RWPE2 (cell line): ENCODE measurements around the gene WDR27.

ENCODE experiments used
- ATAC-seq: fragments of 200-7000 bp; cut with Tn5 transposase; 3 replicates; pipeline ENCODE4 v1.9.1; 2021; ENCODE audit warnings: low read depth
- DNase-seq: peaks from one replicate; pipeline ENCODE4 v3.0.0-alpha.2; 2020; ENCODE audit warnings: low spot score
- H3K27ac ChIP-seq: fragments of 450-650 bp; 2 replicates; pipeline ENCODE4 v1.5.1; 2017; ENCODE audit warnings: mild to moderate bottlenecking; ENCODE audit not compliant: poor library complexity, severe bottlenecking
- H3K27me3 ChIP-seq: fragments of 250-450 bp; sonication (Bioruptor Pico); 2 replicates; pipeline ENCODE4 v1.5.1; 2021; ENCODE audit warnings: mild to moderate bottlenecking, moderate library complexity; ENCODE audit not compliant: insufficient read depth, poor library complexity, severe bottlenecking
- H3K36me3 ChIP-seq: fragments of 250-450 bp; sonication (Bioruptor Pico); 2 replicates; pipeline ENCODE4 v1.5.1; 2020; ENCODE audit warnings: low read depth, mild to moderate bottlenecking, moderate library complexity
- H3K4me1 ChIP-seq: fragments of 250-450 bp; sonication (Bioruptor Pico); 2 replicates; pipeline ENCODE4 v1.5.1; 2021; ENCODE audit warnings: mild to moderate bottlenecking, moderate library complexity; ENCODE audit not compliant: insufficient read depth, poor library complexity, severe bottlenecking
- H3K4me3 ChIP-seq: fragments of 250-450 bp; sonication (Bioruptor Pico); 2 replicates; pipeline ENCODE4 v1.5.1; 2021; ENCODE audit warnings: mild to moderate bottlenecking, moderate library complexity; ENCODE audit not compliant: severe bottlenecking
- H3K9me3 ChIP-seq: fragments of 250-450 bp; sonication (Bioruptor Pico); 2 replicates; pipeline ENCODE4 v1.5.1; 2021; ENCODE audit warnings: mild to moderate bottlenecking, moderate library complexity; ENCODE audit not compliant: severe bottlenecking
- CTCF ChIP-seq: fragments of 450-650 bp; IDR thresholded peaks from one replicate; pipeline ENCODE4 v1.5.1; 2017; ENCODE audit warnings: mild to moderate bottlenecking, moderate library complexity; ENCODE audit not compliant: poor library complexity, severe bottlenecking

WDR27 gene

DNA sequence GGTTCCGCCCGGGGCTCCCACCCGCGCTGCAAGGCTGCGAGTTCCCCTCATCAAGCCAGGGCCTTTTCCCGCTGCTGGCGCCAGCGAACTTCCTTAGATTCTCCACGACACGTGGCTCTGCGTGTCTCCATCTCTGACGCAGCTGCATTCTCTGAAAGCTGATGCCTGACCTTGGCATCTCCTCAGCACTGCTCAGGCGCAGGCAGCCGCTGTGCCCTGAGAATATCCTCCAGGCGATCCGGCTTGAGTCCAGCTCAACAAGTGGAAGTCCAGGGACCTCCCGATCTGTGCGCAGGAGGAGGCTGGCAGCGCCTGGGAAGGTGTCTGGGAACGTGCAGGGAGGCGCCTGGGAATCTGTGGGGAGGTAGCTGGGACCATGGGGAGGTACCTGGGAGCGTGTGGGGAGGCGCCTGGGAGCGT lies 277.0 kb downstream of the WDR27 start:
- no peak for ATAC-seq
- Histone ChIP-seq H3K9me3 (no peaks in the 10 kb centered on the region), H3K27ac (no peak overlapping the region), H3K4me1 (no peaks in the 10 kb centered on the region), H3K36me3 (no peaks in the 10 kb centered on the region), H3K4me3 (no peak overlapping the region), H3K27me3 (no peaks in the 10 kb centered on the region)
- TF ChIP-seq CTCF, result no peak
- no peak for DNase-seq

- H3K27ac ChIP-seq, result no peak overlapping the region
- no peaks in the 10 kb centered on the region for H3K27me3 ChIP-seq
- no peaks in the 10 kb centered on the region for H3K4me1 ChIP-seq
- DNase-seq, result no peak
- H3K36me3 ChIP-seq, result no peaks in the 10 kb centered on the region
- no peaks in the 10 kb centered on the region for H3K9me3 ChIP-seq
- no peak overlapping the region for H3K4me3 ChIP-seq
- no peak for ATAC-seq
- TF ChIP-seq CTCF, result no peak
Observed at GRCh38 chr6:169424149-169424804, 277.6 kb downstream of the WDR27 start.

DNA sequence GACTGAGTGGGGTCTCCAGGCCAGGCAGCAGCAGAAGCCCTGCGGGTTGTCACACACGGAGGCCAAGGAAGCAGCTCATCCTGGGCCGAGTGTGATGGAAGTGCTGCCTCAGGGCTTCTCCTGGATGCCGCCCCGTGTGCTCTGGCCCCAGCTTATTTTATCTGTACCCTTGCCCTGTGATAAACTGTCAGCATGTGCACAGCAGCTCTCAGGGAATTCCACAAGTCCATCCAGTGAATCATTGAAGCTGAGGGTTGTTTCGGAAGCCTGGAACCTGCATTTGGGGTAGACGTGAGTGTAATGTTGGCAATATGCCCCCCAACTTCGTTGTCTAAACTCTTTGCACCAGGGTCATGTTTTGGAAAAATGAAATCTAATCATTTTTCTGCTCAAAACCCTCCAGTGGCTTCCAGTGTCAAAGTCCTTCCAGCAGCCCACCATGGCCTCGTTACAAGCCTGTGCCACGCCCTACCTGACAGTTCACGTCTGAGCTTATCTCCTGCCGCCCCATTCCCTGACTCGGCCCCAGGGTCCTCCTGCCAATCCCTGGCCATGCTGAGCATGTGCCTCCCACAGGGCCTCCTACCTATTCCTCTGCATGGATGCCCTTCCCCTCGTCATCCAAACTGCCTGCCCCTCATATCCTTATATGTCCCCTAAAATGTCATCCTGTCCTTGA lies 280.1 kb downstream of the WDR27 start:
- Histone ChIP-seq H3K4me1 (no peaks in the 10 kb centered on the region), H3K36me3 (no peaks in the 10 kb centered on the region), H3K27me3 (no peaks in the 10 kb centered on the region), H3K27ac (no peak overlapping the region), H3K4me3 (no peak overlapping the region), H3K9me3 (no peaks in the 10 kb centered on the region)
- no peak for TF ChIP-seq CTCF
- no peak for ATAC-seq
- DNase-seq, result no peak

- Histone ChIP-seq H3K9me3 (no peaks in the 10 kb centered on the region), H3K4me1 (no peaks in the 10 kb centered on the region), H3K36me3 (no peaks in the 10 kb centered on the region), H3K27ac (no peak overlapping the region), H3K4me3 (no peak overlapping the region), H3K27me3 (no peaks in the 10 kb centered on the region)
- no peak for TF ChIP-seq CTCF
- ATAC-seq, result no peak
- no peak for DNase-seq
Observed at GRCh38 chr6:169420912-169421543, 280.8 kb downstream of the WDR27 start.
